NCI-H1105 (cell line): ENCODE data around the gene NECTIN2.
A peak's percentile ranks its signal among the peaks of the same experiment; 100 is the strongest.
"Not testable (repeated sequence)": the region's sequence is repeated elsewhere in the genome, so short reads cannot be mapped to it uniquely, and the experiment has no call there.

Source experiments
- DNase-seq: peaks from one replicate; lab custom pipeline; 2025; lab: John Stamatoyannopoulos, UW

The NECTIN2 gene

GRCh38 chr19:44908074-44908835 lies 62.2 kb downstream of the NECTIN2 start:
- no peak for DNase-seq

GRCh38 chr19:44908836-44909261 lies 62.8 kb downstream of the NECTIN2 start:
- no peak for DNase-seq

GRCh38 chr19:44909775-44910174 lies 63.7 kb downstream of the NECTIN2 start:
- no peak for DNase-seq

GRCh38 chr19:44911896-44912295 lies 65.8 kb downstream of the NECTIN2 start:
- not testable (repeated sequence) for DNase-seq

- no peak for DNase-seq
Measured at GRCh38 chr19:44912854-44913253, 66.8 kb downstream of the NECTIN2 start.

- DNase-seq: not testable (repeated sequence)
Measured at GRCh38 chr19:44913512-44914432, 67.7 kb downstream of the NECTIN2 start.

- peak; percentile 76 for DNase-seq
Measured at GRCh38 chr19:44914433-44915206, 68.5 kb downstream of the NECTIN2 start, which contains the start of gene APOC1. Gene APOC1, plus strand, starts transcription at chr19:44914608. Its CDS starts 284 bp downstream, at chr19:44914892.

- DNase-seq: no peak
Measured at GRCh38 chr19:44924243-44924725, 78.2 kb downstream of the NECTIN2 start.

- DNase-seq: no peak
Measured at GRCh38 chr19:44925114-44925891, 79.2 kb downstream of the NECTIN2 start.

- DNase-seq: not testable (repeated sequence)
Measured at GRCh38 chr19:44926245-44927077, 80.4 kb downstream of the NECTIN2 start.

GRCh38 chr19:44927746-44928145 lies 81.6 kb downstream of the NECTIN2 start:
- no peak for DNase-seq

- DNase-seq: no peak
Measured at GRCh38 chr19:44930088-44930487, 84.0 kb downstream of the NECTIN2 start.

GRCh38 chr19:44931541-44931940 lies 85.4 kb downstream of the NECTIN2 start:
- no peak for DNase-seq
